Activated naive CD8-positive, alpha-beta T cell treated with anti-CD3 and anti-CD28 coated beads, Interleukin-2, amount 50 U/mL, for 24 hours (primary cell): ENCODE measurements around the gene SIN3A.

Experiments used
- ATAC-seq: fragments of 150-1000 bp; cut with Tn5 transposase; one replicate; pipeline ENCODE4 v1.10.0; 2021
- DNase-seq: peaks from one replicate; pipeline ENCODE4 v3.0.0; 2021
- H3K27ac Mint-ChIP-seq: one replicate; pipeline ENCODE4 v1.8.0; 2021; ENCODE audit warnings: mild to moderate bottlenecking, mixed read lengths
- H3K27me3 Mint-ChIP-seq: one replicate; pipeline ENCODE4 v1.8.0; 2021; ENCODE audit warnings: mixed read lengths
- H3K36me3 Mint-ChIP-seq: one replicate; pipeline ENCODE4 v1.8.0; 2021; ENCODE audit warnings: low read depth, mixed read lengths
- H3K4me1 Mint-ChIP-seq: one replicate; pipeline ENCODE4 v1.8.0; 2021; ENCODE audit warnings: mixed read lengths
- H3K4me3 Mint-ChIP-seq: one replicate; pipeline ENCODE4 v1.8.0; 2021; ENCODE audit warnings: mild to moderate bottlenecking, moderate library complexity, mixed read lengths
- H3K9me3 Mint-ChIP-seq: one replicate; pipeline ENCODE4 v1.8.0; 2021; ENCODE audit warnings: mixed read lengths

The SIN3A gene

DNA sequence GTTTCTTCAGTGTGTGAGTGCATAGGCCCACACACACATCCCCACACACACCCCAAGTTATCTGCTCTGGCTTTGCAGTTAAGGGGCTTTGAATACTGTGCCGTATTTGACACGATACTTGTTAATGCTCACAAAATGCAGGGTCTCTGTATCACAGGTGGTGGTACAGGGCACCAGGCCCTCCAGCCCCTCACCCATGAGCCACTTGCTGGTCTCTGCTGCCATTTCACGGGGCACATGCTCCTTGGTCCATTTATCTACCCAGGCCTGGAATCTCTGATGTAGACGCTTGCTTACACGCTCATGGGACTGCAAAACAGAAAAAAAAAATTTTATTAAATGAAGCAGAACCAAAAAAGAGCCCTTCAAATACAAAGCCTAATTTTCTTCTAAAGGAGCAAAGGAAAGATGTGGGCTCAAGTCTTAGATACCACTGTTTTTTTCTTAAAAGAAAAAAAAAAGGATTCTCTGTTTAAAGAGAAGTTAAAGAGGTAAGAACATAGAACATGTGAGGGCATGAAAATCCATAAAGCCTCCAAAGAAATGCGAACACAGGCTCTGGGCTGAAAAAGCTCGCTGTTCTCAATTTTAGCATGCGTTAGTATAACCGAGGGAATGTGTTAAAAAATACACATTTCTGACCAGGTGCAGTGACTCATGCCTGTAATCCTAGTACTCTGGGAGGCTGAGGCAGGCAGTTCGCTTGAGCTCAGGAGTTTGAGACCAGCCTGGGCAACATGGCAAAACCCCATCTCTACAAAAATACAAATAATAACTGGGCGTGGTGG lies 79.4 kb downstream of the SIN3A start:
- Mint-ChIP-seq H3K27ac (no peak overlapping the region), H3K4me3 (no peak overlapping the region), H3K27me3 (no peaks in the 10 kb centered on the region), H3K9me3 (no peaks in the 10 kb centered on the region), H3K36me3 (peaks cover 49% of the 10 kb centered on the region), H3K4me1 (peaks cover 22% of the 10 kb centered on the region)
- DNase-seq (no peak), ATAC-seq (no peak)

GRCh38 chr15:75371486-75371885 lies 80.0 kb downstream of the SIN3A start:
- Mint-ChIP-seq H3K4me3 (no peak overlapping the region), H3K9me3 (no peaks in the 10 kb centered on the region), H3K27ac (peak overlapping the region; percentile 49), H3K27me3 (no peaks in the 10 kb centered on the region), H3K36me3 (peaks cover 51% of the 10 kb centered on the region), H3K4me1 (peaks cover 26% of the 10 kb centered on the region)
- ATAC-seq (no peak), DNase-seq (no peak)

DNA sequence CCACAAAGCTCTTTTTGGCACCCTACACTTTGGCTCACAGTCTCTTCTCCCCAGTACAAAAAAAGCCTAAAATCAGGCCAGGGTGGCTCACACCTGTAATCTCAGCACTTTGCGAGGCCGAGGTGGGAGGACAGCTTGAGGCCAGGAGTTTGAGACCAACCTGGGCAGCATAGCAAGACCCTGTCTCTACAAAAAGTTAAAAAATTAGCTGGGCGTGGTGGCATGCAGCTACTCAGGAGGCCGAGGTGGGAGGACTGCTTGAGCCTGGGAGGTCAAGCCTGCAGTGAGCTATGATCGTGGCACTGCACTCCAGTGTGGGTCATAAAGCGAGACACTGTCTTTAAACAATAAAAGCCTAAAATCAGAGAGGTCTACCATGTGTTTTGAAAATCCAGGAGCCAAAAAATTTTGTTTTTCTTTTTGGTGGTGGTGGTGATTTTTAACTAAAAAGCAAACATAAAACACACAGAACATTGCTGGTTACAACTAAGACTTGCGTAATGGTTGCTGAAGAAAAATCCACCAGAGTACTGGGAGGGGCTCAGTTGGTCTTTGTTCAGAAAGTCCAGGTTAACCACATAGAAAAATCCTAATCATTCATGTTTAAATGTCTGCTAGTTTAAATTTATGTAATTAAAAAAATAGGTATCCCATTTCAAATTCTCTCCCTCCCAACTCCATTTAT lies 81.5 kb downstream of the SIN3A start:
- H3K36me3 Mint-ChIP-seq: peaks cover 41% of the 10 kb centered on the region
- DNase-seq (no peak), ATAC-seq (no peak)
- H3K9me3 Mint-ChIP-seq: no peaks in the 10 kb centered on the region
- H3K4me3 Mint-ChIP-seq: peak overlapping the region; percentile 85
- H3K4me1 Mint-ChIP-seq: peaks cover 26% of the 10 kb centered on the region
- H3K27ac Mint-ChIP-seq: peak overlapping the region; percentile 93
- no peaks in the 10 kb centered on the region for H3K27me3 Mint-ChIP-seq

DNA sequence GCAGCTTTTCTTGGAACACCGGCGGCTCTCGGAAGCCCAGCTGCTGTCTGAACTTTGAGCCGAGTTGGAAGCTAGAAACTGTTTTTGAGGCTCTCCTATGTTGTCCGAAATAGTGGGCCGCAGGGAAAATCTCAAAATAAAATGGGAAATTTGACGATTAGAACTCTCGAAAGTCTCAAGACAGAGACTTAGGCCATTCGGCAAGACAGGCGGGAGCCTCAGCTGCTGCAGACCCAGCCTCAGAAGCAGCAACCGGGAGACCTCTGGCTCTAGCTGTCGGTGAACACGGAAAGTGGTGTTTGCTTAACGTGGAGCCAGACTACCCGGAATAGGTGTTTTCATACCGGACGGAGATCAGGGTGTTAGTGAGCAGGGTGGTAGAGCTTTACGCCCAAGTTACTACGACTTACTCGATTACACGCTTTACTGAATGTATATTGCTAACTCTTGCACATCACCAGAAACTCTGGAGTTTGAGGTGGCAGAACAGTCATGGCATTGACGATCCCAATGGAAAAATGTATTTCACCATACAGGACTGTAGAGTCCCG lies 82.7 kb downstream of the SIN3A start:
- DNase-seq: no peak
- Mint-ChIP-seq H3K27ac (peak overlapping the region; percentile 93), H3K4me1 (peaks cover 26% of the 10 kb centered on the region), H3K4me3 (peak overlapping the region; percentile 85), H3K36me3 (peaks cover 38% of the 10 kb centered on the region), H3K27me3 (no peaks in the 10 kb centered on the region), H3K9me3 (no peaks in the 10 kb centered on the region)
- ATAC-seq: no peak

DNA sequence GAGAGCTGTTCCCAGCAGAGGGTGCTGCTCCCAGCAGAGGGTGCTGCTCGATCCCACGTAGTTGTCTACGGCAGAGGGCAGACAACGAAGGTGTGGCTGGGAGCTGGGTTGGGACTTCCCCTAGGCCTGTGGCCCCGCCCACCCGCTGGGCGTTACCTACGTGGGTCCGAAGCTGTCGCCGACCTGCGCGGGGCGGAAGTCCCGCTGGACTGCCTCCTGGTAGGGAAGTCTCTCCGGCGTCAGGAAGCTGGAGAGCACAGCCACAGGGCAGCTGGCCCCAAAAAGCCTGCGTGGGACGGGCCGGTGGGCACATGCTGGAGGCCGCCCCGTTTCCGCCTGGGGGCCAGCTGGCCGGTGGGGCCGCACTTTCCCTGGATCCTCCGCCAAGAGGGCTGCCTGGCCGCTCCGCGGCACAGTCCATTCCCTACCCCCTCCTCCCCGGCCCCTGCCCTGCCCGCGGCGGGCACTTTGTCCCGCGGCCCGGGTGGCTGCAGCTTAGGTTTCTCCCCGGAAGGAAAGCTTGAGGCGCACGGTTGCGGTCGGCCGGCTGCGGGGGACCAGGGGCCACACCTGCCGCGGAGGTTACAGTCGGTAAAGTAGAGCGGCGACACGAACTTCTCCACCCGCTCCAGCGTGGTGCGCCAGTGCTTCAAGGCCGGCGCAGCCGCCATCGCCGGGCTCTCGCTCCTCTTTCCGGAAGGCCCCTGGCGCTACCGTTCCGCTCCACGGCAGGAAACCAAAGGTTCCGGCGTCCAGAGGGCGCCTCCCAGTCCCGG lies 83.4 kb downstream of the SIN3A start, which contains the start of gene MAN2C1:
TSS of gene MAN2C1 (minus strand) at position 695 of the 776 bp plus-strand sequence. CDS start at position 671, 24 bp downstream.
- H3K36me3 Mint-ChIP-seq: peaks cover 36% of the 10 kb centered on the region
- DNase-seq (peak; percentile 97), ATAC-seq (peak; percentile 92)
- peaks cover 26% of the 10 kb centered on the region for H3K4me1 Mint-ChIP-seq
- H3K4me3 Mint-ChIP-seq: peak within 1 kb of the TSS; percentile 85
- H3K27me3 Mint-ChIP-seq: no peaks in the 10 kb centered on the region
- H3K9me3 Mint-ChIP-seq: no peaks in the 10 kb centered on the region
- peak within 1 kb of the TSS; percentile 93 for H3K27ac Mint-ChIP-seq

GRCh38 chr15:75367406-75367912 lies 84.0 kb downstream of the SIN3A start:
- DNase-seq: no peak
- no peak for ATAC-seq
- H3K27me3 Mint-ChIP-seq: no peaks in the 10 kb centered on the region
- H3K4me3 Mint-ChIP-seq: peak overlapping the region; percentile 85
- H3K9me3 Mint-ChIP-seq: no peaks in the 10 kb centered on the region
- H3K4me1 Mint-ChIP-seq: peaks cover 26% of the 10 kb centered on the region
- H3K36me3 Mint-ChIP-seq: peaks cover 34% of the 10 kb centered on the region
- peak overlapping the region; percentile 93 for H3K27ac Mint-ChIP-seq

DNA sequence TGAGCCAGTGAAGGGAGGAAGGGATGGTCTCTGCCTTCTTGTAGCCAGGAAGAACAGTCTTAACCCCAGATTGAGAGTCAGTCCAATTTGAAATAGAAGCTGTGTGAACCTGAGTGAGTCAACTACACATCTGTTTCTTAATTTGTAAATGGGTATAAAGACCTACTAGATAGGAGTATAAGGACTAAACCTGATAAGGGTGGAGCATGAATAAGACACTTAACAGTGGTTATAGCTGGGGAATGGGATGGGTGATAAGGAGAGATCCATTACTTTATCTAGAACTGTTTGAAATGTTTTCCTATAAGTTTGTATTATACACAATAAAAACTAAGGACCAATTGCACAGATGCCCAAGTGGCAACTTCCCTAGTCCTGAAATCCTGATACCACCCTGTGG lies 84.5 kb downstream of the SIN3A start:
- no peak for ATAC-seq
- Mint-ChIP-seq H3K36me3 (peaks cover 34% of the 10 kb centered on the region), H3K4me3 (peak overlapping the region; percentile 85), H3K4me1 (peaks cover 26% of the 10 kb centered on the region), H3K27me3 (no peaks in the 10 kb centered on the region), H3K27ac (peak overlapping the region; percentile 93), H3K9me3 (no peaks in the 10 kb centered on the region)
- no peak for DNase-seq

DNA sequence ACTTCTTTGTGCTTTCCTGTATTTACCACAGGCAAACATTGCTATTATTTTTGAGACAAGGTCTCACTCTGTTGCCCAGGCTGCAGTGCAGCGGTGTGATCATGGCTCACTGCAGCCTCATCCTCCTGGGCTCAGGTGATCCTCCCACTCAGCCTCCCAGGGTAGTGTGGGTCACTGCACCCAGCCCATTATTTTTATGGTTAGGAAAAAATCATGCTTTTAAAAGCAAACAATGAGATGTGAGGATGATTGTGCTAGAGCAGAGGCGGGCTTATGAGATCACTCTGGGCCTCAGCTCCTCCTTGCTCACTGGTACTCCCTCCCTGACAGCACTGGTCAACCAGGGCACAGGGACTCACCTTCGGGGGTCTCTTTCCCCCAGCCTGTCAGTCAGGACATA lies 85.3 kb downstream of the SIN3A start:
- Mint-ChIP-seq H3K36me3 (peaks cover 26% of the 10 kb centered on the region), H3K27ac (no peak overlapping the region), H3K9me3 (no peaks in the 10 kb centered on the region), H3K4me3 (no peak overlapping the region), H3K27me3 (no peaks in the 10 kb centered on the region), H3K4me1 (peaks cover 26% of the 10 kb centered on the region)
- ATAC-seq: no peak
- DNase-seq: no peak

DNA sequence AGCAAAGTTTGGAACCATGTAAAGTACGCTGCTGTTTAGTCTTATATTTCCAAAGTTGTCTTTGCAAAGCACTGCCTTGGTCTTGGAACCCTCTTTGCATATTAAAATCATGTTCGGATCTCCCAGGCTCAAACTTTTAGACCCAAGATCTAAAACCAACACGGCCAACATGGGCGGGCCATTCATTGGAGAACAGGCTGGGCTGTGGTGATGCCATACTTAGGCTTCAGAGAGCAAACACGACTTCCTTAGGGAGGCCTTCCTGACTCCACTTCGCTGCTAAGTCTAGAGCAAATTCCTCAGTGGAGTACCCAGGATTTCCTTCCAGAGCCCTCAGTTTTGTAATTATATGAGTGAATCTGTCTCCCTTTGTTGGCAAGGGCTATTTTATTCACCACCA lies 86.6 kb downstream of the SIN3A start:
- H3K4me1 Mint-ChIP-seq: peaks cover 25% of the 10 kb centered on the region
- H3K4me3 Mint-ChIP-seq: no peak overlapping the region
- no peak overlapping the region for H3K27ac Mint-ChIP-seq
- ATAC-seq (no peak), DNase-seq (no peak)
- peaks cover 27% of the 10 kb centered on the region for H3K36me3 Mint-ChIP-seq
- H3K9me3 Mint-ChIP-seq: no peaks in the 10 kb centered on the region
- no peaks in the 10 kb centered on the region for H3K27me3 Mint-ChIP-seq

DNA sequence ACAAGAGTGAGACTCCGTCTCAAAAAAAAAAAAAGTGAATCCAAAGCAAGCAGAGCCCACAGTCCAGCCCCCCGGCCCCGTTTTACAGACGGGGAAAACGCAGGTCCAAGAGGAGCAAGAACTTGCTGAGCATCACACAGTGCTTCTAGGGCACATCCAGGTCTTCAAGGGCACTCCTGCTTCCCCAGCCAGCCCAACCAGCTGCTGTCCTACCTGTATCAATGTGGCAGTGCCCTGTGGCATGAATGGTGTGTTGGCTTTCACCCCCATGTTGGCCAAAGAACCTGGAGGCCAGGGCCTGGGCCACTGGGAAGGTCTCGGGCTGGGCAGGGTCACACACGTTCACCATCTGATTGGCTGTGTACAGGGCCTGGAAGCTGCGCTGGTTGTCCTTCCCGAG lies 87.7 kb downstream of the SIN3A start:
- DNase-seq (no peak), ATAC-seq (no peak)
- no peaks in the 10 kb centered on the region for H3K9me3 Mint-ChIP-seq
- no peak overlapping the region for H3K4me3 Mint-ChIP-seq
- H3K4me1 Mint-ChIP-seq: peaks cover 14% of the 10 kb centered on the region
- H3K27ac Mint-ChIP-seq: no peak overlapping the region
- peaks cover 20% of the 10 kb centered on the region for H3K36me3 Mint-ChIP-seq
- no peaks in the 10 kb centered on the region for H3K27me3 Mint-ChIP-seq

- no peaks in the 10 kb centered on the region for H3K9me3 Mint-ChIP-seq
- H3K36me3 Mint-ChIP-seq: peaks cover 22% of the 10 kb centered on the region
- no peak overlapping the region for H3K4me3 Mint-ChIP-seq
- DNase-seq (no peak), ATAC-seq (no peak)
- no peaks in the 10 kb centered on the region for H3K27me3 Mint-ChIP-seq
- peaks cover 9% of the 10 kb centered on the region for H3K4me1 Mint-ChIP-seq
- H3K27ac Mint-ChIP-seq: no peak overlapping the region
Observed at GRCh38 chr15:75362642-75363249, 88.7 kb downstream of the SIN3A start.

DNA sequence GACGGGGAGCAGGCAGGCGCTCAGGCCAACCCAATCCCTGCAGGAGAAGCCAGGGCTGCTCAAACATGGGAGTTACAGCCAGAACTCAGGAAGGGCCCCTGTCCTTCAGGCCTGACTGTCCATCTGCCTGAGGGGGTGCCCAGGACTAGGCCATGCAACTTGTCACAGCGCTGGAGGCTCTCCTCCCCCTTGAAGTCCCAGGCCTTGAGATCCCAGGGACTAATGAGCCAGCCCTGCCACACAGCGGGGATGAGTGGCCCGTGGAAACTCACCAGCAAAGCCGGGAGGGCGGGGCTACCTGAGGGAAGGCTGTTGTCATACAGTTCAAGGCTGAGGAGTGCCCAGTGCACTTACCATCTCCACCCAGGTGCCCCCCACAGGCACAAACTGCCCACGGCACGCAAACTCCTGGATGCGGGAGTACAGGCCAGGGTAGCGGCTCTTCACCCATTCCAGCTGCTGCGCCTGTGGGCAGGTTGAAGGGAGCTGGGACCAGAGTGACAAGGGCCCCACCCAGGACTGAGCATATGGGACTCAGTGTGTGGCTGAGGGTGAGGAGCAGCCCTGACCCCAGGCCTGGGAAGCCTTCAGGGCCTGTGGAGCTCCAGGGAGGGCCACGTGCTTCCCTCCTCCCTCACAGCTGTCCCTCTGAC lies 89.4 kb downstream of the SIN3A start:
- peaks cover 22% of the 10 kb centered on the region for H3K36me3 Mint-ChIP-seq
- peaks cover 5% of the 10 kb centered on the region for H3K4me1 Mint-ChIP-seq
- H3K27me3 Mint-ChIP-seq: no peaks in the 10 kb centered on the region
- no peak overlapping the region for H3K4me3 Mint-ChIP-seq
- H3K9me3 Mint-ChIP-seq: no peaks in the 10 kb centered on the region
- no peak overlapping the region for H3K27ac Mint-ChIP-seq
- ATAC-seq (no peak), DNase-seq (no peak)

DNA sequence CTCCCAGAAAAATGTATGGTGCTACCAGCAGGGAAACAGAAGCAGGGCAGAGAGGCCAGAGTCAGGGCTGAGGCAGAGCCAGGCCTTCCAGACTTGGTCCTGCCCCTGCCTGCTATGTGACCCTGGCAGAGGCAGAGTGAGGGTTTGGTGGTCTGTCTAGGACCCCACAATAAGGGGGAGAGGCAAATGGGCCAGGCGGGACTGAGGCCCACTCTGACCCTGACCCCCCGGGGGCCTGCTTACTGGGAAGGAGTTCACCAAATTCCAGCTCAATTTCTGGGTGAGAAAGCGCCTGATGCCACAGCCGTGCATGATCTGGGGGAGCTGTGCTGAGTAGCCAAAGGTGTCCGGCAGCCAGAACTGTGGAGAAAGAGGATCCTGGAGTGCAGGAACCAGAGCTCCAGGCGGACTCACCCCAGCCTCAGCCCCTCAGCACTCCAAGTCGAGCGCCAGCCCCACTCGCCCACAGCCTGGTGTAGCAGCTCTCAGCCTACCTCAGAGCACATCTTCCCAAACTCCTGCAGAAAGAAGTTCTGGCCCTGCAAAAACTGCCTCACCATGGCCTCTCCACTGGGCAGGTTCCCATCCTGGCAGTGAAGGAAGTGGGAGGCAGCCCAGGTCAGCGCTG lies 90.0 kb downstream of the SIN3A start:
- no peak for ATAC-seq
- peaks cover 18% of the 10 kb centered on the region for H3K36me3 Mint-ChIP-seq
- H3K4me1 Mint-ChIP-seq: no peaks in the 10 kb centered on the region
- no peak overlapping the region for H3K4me3 Mint-ChIP-seq
- DNase-seq: no peak
- H3K9me3 Mint-ChIP-seq: no peaks in the 10 kb centered on the region
- H3K27ac Mint-ChIP-seq: no peak overlapping the region
- no peaks in the 10 kb centered on the region for H3K27me3 Mint-ChIP-seq
